Colonic mucosa (tissue), 4 donors: ENCODE measurements around the gene NTHL1. TPM values are rescaled to one million over a fixed set of nuclear protein-coding genes. Genes with fewer than 3 reads are reported as not detected.

Experiments
- DNase-seq: peaks from one replicate; pipeline ENCODE4 v3.0.0-alpha.2; 2020
- H3K27ac ChIP-seq: fragments of 200-600 bp; one replicate; pipeline ENCODE4 v1.8.0; 2021
- H3K27me3 ChIP-seq: fragments of 200-600 bp; one replicate; pipeline ENCODE4 v1.8.0; 2021
- H3K36me3 ChIP-seq: fragments of 200-600 bp; one replicate; pipeline ENCODE4 v1.8.0; 2021
- H3K4me1 ChIP-seq: fragments of 200-600 bp; one replicate; pipeline ENCODE4 v1.8.0; 2021; ENCODE audit warnings: mild to moderate bottlenecking
- H3K4me3 ChIP-seq: fragments of 200-600 bp; one replicate; pipeline ENCODE4 v1.8.0; 2021
- H3K9ac ChIP-seq, 2 donors: one replicate each; pipeline ENCODE4 v1.7.0; 2013; ENCODE audit warnings: control low read depth in 2 of 2, low read depth in 2 of 2, low read length in 2 of 2
- H3K9me3 ChIP-seq: fragments of 200-600 bp; one replicate; pipeline ENCODE4 v1.8.0; 2021
- intact Hi-C: fragments of 100-400 bp; cut with DNase I; formaldehyde crosslinking; loops from one replicate; pipeline ENCODE4 v1.14.1; 2022
- total RNA-seq, 2 donors: library from RNA; stranded (reverse); fragmentation: NEBNext Ultra II Directional in 1 of 2; extraction: Animal tissue kit (Norgen Biotek cat#: 25700) in 1 of 2; gene quantifications; one replicate each; pipeline ENCODE4 v1.2.1, GENCODE V29; 2021
- TF ChIP-seq, protein P1 (sequence below): fragments of 200-600 bp; IDR thresholded peaks from one replicate; pipeline ENCODE4 v1.8.0; 2022; ENCODE audit warnings: antibody characterized with exemption, mild to moderate bottlenecking
- donor health status: healthy.
- donor health status: DM: no; HTN: no; CAD: no.
- donor health status: DM: no; HTN: no; CAD: no.

Gene NTHL1
- total RNA-seq, 2 donors from 2014 or later = 30.1 to 96.8 TPM

DNA sequence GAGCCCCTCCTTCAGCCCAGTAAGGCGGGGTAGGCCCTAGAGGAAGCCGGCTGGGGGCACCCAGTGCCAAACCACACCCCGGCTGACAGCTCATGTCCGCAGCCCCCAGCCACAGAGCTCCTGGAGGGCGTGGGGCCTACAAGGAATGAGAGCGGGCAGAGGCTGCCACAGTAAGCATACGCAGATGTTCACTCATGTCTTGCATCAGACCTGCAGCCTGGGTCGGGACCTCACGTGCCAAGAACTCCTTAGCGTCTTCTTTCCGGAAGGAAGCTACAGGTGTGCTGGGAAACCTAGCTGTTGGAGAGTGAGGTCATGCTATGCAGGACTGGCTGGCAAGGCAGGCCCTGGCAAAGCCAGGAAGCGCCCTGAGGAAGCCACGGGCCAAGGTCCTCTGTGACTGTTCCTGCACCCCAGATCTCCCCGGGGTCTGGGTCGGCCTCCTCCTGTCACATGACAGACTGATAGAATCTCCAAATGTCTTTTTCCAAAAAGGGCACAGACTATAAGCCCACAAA is 39.6 kb downstream of the NTHL1 start:
- peak; percentile 71 for DNase-seq
- Histone ChIP-seq H3K9ac (peak overlapping the region; percentile 98), H3K9me3 (no peaks in the 10 kb centered on the region), H3K27ac (peak overlapping the region; percentile 72), H3K36me3 (peaks cover 5% of the 10 kb centered on the region), H3K4me3 (peak overlapping the region; percentile 95), H3K27me3 (no peaks in the 10 kb centered on the region), H3K4me1 (peaks cover 31% of the 10 kb centered on the region)
- TF ChIP-seq, protein P1, sequence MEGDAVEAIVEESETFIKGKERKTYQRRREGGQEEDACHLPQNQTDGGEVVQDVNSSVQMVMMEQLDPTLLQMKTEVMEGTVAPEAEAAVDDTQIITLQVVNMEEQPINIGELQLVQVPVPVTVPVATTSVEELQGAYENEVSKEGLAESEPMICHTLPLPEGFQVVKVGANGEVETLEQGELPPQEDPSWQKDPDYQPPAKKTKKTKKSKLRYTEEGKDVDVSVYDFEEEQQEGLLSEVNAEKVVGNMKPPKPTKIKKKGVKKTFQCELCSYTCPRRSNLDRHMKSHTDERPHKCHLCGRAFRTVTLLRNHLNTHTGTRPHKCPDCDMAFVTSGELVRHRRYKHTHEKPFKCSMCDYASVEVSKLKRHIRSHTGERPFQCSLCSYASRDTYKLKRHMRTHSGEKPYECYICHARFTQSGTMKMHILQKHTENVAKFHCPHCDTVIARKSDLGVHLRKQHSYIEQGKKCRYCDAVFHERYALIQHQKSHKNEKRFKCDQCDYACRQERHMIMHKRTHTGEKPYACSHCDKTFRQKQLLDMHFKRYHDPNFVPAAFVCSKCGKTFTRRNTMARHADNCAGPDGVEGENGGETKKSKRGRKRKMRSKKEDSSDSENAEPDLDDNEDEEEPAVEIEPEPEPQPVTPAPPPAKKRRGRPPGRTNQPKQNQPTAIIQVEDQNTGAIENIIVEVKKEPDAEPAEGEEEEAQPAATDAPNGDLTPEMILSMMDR = no peak
- intact Hi-C loops = no loop called here

- intact Hi-C loops = no loop called here
- no peak overlapping the region for H3K4me3 ChIP-seq
- H3K9me3 ChIP-seq = no peaks in the 10 kb centered on the region
- TF ChIP-seq, protein P1 = no peak
- no peaks in the 10 kb centered on the region for H3K27me3 ChIP-seq
- H3K36me3 ChIP-seq = peaks cover 6% of the 10 kb centered on the region
- peak overlapping the region in 1 of 2 donors; percentile 98 for H3K9ac ChIP-seq
- H3K4me1 ChIP-seq = peaks cover 31% of the 10 kb centered on the region
- peak overlapping the region; percentile 72 for H3K27ac ChIP-seq
- no peak for DNase-seq
These were observed 40.4 kb downstream of the NTHL1 start for GRCh38 chr16:2007081-2007836.

- Histone ChIP-seq H3K9me3 (no peaks in the 10 kb centered on the region), H3K9ac (no peak overlapping the region), H3K4me3 (no peak overlapping the region), H3K4me1 (peaks cover 31% of the 10 kb centered on the region), H3K36me3 (peaks cover 15% of the 10 kb centered on the region), H3K27me3 (no peaks in the 10 kb centered on the region), H3K27ac (no peak overlapping the region)
- TF ChIP-seq, protein P1 = no peak
- intact Hi-C loops = no loop called here
- DNase-seq = no peak
These were observed 41.3 kb downstream of the NTHL1 start for GRCh38 chr16:2006317-2006716.

DNA sequence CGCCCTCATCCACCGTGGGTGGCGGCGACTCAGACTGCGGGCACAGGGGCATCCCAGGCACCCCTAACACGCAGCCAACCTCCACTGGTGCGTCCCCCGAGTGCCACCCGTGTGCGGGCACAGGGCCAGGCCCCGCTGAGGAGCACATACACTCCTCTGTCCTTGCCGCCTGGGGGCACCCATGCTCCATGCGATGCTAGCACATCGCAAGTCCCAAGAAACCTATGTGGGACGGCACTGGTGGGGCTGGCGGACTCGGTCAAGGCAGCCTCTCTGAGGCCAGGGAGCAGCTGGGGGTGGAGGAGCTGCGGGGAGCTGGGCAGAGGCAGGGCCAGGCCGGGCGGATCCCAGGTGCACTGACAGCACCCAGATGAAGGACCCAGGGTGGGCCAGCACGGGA is 42.0 kb downstream of the NTHL1 start:
- H3K4me3 ChIP-seq = no peak overlapping the region
- H3K4me1 ChIP-seq = peaks cover 30% of the 10 kb centered on the region
- no peak for DNase-seq
- no peaks in the 10 kb centered on the region for H3K9me3 ChIP-seq
- TF ChIP-seq, protein P1 = no peak
- peaks cover 16% of the 10 kb centered on the region for H3K36me3 ChIP-seq
- intact Hi-C loops = no loop called here
- H3K27ac ChIP-seq = no peak overlapping the region
- H3K27me3 ChIP-seq = no peaks in the 10 kb centered on the region
- no peak overlapping the region for H3K9ac ChIP-seq

DNA sequence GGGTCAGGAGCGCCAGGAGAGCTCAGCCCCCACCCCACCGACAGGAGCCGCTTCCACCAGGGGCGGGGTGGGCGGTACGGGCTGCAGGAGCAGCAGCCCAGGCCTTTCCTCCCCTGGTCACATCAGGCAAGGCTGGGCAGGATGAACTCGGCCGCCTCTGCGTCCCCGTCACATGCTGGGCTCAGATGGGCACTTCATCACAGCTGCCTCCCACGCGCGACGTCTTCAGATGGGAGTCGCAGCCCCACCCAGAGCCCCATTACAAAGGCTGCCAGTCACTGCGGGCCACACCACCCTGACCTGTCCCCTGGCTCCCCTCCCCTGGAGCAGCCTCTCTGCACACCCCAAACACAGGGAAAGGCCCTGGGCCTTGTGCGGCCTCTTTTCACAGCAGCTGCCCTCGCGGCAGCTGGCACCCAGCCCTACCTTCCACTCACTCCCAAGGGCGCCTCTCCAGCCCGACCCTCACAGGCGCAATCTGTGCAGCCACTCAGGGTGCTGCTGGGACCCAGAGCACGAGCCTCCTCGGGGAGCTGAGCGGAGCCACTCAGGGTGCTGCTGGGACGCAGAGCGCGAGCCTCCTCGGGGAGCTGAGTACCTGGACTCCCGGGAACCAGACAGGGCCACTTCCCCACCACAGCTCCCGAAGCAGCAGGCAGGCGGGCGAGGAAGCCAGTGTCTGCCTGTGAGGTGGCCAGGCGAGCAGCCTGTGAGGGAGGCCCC is 42.7 kb downstream of the NTHL1 start:
- DNase-seq = no peak
- TF ChIP-seq, protein P1 = no peak
- peaks cover 20% of the 10 kb centered on the region for H3K36me3 ChIP-seq
- H3K27ac ChIP-seq = no peak overlapping the region
- intact Hi-C loops = no loop called here
- no peak overlapping the region for H3K9ac ChIP-seq
- H3K9me3 ChIP-seq = no peaks in the 10 kb centered on the region
- no peak overlapping the region for H3K4me3 ChIP-seq
- peaks cover 29% of the 10 kb centered on the region for H3K4me1 ChIP-seq
- H3K27me3 ChIP-seq = no peaks in the 10 kb centered on the region
